ENCODE measurements around the gene BTBD10.

The BTBD10 gene

GRCh38 chr11:13368041-13368446, 95.0 kb downstream of the BTBD10 start:
- H3K36me3 ChIP-seq (ENCODE audit: control insufficient read depth, insufficient read depth, low read length), result peaks cover 19% of the 10 kb centered on the region
- TF ChIP-seq CTCF (IDR thresholded peaks at IDR 0.05; ENCODE audit: insufficient read depth, low read length, poor library complexity, severe bottlenecking), result no peak
- no peaks in the 10 kb centered on the region for H3K27me3 ChIP-seq (replicated peaks; ENCODE audit: control insufficient read depth, insufficient read depth, low read length)
- no peak for DNase-seq (ENCODE audit: extremely low read depth, insufficient read length)
- H3K4me3 ChIP-seq (replicated peaks; ENCODE audit: low read depth, low read length), result no peak overlapping the region

DNA sequence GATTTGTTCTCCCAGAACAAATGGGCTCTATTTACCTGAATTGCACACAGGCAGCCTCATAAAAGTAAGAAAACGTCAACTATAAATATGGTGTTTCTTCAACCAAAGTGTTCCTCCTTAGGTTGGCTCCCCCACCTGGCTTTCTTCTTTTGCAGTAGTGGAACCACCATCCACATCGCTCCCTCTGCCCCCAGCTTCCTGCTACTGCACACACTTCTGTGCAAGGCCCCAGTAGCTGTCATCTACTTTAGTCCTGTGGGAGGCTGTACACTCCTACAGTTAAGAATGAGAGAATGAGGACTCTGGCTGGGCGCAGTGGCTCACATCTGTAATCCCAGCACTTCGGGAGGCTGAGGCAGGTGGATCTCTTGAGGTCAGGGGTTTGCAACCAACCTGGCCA, 95.9 kb downstream of the BTBD10 start:
- H3K27me3 ChIP-seq (replicated peaks; ENCODE audit: control insufficient read depth, insufficient read depth, low read length), result no peaks in the 10 kb centered on the region
- TF ChIP-seq CTCF (IDR thresholded peaks at IDR 0.05; ENCODE audit: insufficient read depth, low read length, poor library complexity, severe bottlenecking), result no peak
- H3K4me3 ChIP-seq (replicated peaks; ENCODE audit: low read depth, low read length), result no peak overlapping the region
- H3K36me3 ChIP-seq (ENCODE audit: control insufficient read depth, insufficient read depth, low read length), result peaks cover 19% of the 10 kb centered on the region
- no peak for DNase-seq (ENCODE audit: extremely low read depth, insufficient read length)

- no peak for TF ChIP-seq CTCF (IDR thresholded peaks at IDR 0.05; ENCODE audit: insufficient read depth, low read length, poor library complexity, severe bottlenecking)
- H3K27me3 ChIP-seq (replicated peaks; ENCODE audit: control insufficient read depth, insufficient read depth, low read length), result no peaks in the 10 kb centered on the region
- DNase-seq (ENCODE audit: extremely low read depth, insufficient read length), result no peak
- H3K36me3 ChIP-seq (ENCODE audit: control insufficient read depth, insufficient read depth, low read length), result peaks cover 20% of the 10 kb centered on the region
- no peak overlapping the region for H3K4me3 ChIP-seq (replicated peaks; ENCODE audit: low read depth, low read length)
Measured at GRCh38 chr11:13366266-13367026, 96.6 kb downstream of the BTBD10 start.

- no peak for DNase-seq (ENCODE audit: extremely low read depth, insufficient read length)
- TF ChIP-seq CTCF (IDR thresholded peaks at IDR 0.05; ENCODE audit: insufficient read depth, low read length, poor library complexity, severe bottlenecking), result no peak
- peaks cover 21% of the 10 kb centered on the region for H3K36me3 ChIP-seq (ENCODE audit: control insufficient read depth, insufficient read depth, low read length)
- H3K27me3 ChIP-seq (replicated peaks; ENCODE audit: control insufficient read depth, insufficient read depth, low read length), result no peaks in the 10 kb centered on the region
- H3K4me3 ChIP-seq (replicated peaks; ENCODE audit: low read depth, low read length), result no peak overlapping the region
Measured at GRCh38 chr11:13364388-13364787, 98.6 kb downstream of the BTBD10 start.

DNA sequence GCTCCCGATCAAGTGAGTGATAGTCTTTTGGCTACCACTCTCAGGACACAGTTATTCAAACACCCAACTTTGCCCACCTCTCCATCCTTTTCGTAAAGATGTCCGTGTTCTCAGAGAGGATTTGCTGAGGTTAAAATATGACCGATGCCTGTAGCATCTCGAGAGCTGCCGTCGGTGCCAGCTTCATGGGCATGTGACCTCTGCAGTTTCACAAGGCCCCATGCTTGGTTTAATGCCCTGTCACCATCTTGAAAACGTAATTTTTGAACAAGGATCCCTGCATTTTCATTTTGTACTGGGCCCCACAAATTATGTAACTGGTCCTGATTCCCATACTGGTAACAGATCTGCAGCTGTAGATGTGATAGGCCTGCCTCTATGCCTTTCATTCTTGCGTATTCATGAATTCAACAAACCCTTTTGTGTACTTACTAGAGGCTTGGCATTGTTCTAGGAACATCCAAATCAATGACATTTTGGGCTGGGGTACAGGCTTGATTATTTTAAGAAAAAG, 100.4 kb downstream of the BTBD10 start:
- DNase-seq (ENCODE audit: extremely low read depth, insufficient read length), result no peak
- no peaks in the 10 kb centered on the region for H3K27me3 ChIP-seq (replicated peaks; ENCODE audit: control insufficient read depth, insufficient read depth, low read length)
- H3K36me3 ChIP-seq (ENCODE audit: control insufficient read depth, insufficient read depth, low read length), result peaks cover 16% of the 10 kb centered on the region
- no peak for TF ChIP-seq CTCF (IDR thresholded peaks at IDR 0.05; ENCODE audit: insufficient read depth, low read length, poor library complexity, severe bottlenecking)
- H3K4me3 ChIP-seq (replicated peaks; ENCODE audit: low read depth, low read length), result no peak overlapping the region
